ENCODE measurements around the gene PDZRN3. TPM values are rescaled to one million over a fixed set of nuclear protein-coding genes. Genes with fewer than 3 reads are reported as not detected.

The PDZRN3 gene
- polyA plus RNA-seq, 1 of the 3 experiments (the other 2 are of a cell fraction): 10.3 TPM

- peaks cover 49% of the 10 kb centered on the region for H3F3A ChIP-seq (replicated peaks; ENCODE audit: insufficient read depth)
- peaks cover 65% of the 10 kb centered on the region for H3K79me2 ChIP-seq (ENCODE audit: insufficient read depth)
- peak overlapping the region; percentile 63 for H3K4me2 ChIP-seq
- DNase-seq: no peak
- H3K27me3 ChIP-seq (ENCODE audit: insufficient read depth): no peaks in the 10 kb centered on the region
- H3K36me3 ChIP-seq (replicated peaks in 1 of 2; ENCODE audit: control insufficient read depth in 1 of 2, insufficient read depth in 2 of 2, low read length in 1 of 2): peaks cover 22 to 25% of the 10 kb centered on the region in 2 experiments
- CTCF ChIA-PET: interaction anchor here (0.9 to 1.4 kb wide), 3 partner anchors 22 to 94 kb away, joined by 3 to 4 read pairs (median 3); partner anchors contain the start of gene PDZRN3
- H2AFZ ChIP-seq (ENCODE audit: low read depth): no peak overlapping the region
- peak overlapping the region in 1 of 2 experiments; percentile 3; a peak in 1 of 4 replicates for H3K4me3 ChIP-seq (ENCODE audit: low read depth in 2 of 2, low read length in 1 of 2)
- no peaks in the 10 kb centered on the region for H3K9me3 ChIP-seq
- H4K20me1 ChIP-seq (ENCODE audit: insufficient read depth): no peaks in the 10 kb centered on the region
- H3K9me2 ChIP-seq: no peaks in the 10 kb centered on the region
- WGBS (ENCODE audit: low lambda C conversion rate): 8% methylated on average over 3 of the region's 3 CpGs
- H3K9ac ChIP-seq: peak overlapping the region; percentile 30; the same call in 1 of the 2 replicates
- H3K27ac ChIP-seq (ENCODE audit: low read depth in 2 of 2, low read length in 1 of 2): peak overlapping the region; percentile 88 to 93
- POLR2A ChIA-PET: no interaction called here
- H3K4me1 ChIP-seq (ENCODE audit: control insufficient read depth in 1 of 2, insufficient read depth in 2 of 2, low read depth in 1 of 2, low read length in 1 of 2): peaks cover 41 to 47% of the 10 kb centered on the region in 2 experiments
- TF ChIP-seq REST (IDR thresholded peaks at IDR 0.05; ENCODE audit: low read depth, low read length): no peak
- no peak for TF ChIP-seq USF2 (IDR thresholded peaks at IDR 0.05; ENCODE audit: borderline replicate concordance, low read depth, low read length)
- TF ChIP-seq SMC3 (IDR thresholded peaks at IDR 0.05; ENCODE audit: low read depth, low read length): no peak
- peak; percentile 70 for TF ChIP-seq MAX (IDR thresholded peaks at IDR 0.05; ENCODE audit: low read depth)
- peak; percentile 39; the same call in 1 of the 2 replicates for TF ChIP-seq YY1 (IDR thresholded peaks at IDR 0.05; ENCODE audit: low read depth)
- TF ChIP-seq RFX5 (IDR thresholded peaks at IDR 0.05; ENCODE audit: low read length): no peak
- no peak for TF ChIP-seq FOXJ3 (CRISPR knock-in tag; IDR thresholded peaks at IDR 0.05)
- peak; percentile 33; the same call in 1 of the 2 replicates for TF ChIP-seq RXRA (IDR thresholded peaks at IDR 0.05; ENCODE audit: borderline replicate concordance, low read depth)
- no peak for TF ChIP-seq RAD21 (IDR thresholded peaks at IDR 0.05; ENCODE audit: low read length)
- TF ChIP-seq EP300 (IDR thresholded peaks at IDR 0.05; ENCODE audit: borderline replicate concordance in 1 of 2, low read depth in 1 of 2, low read length in 1 of 2): peak; percentile 59 to 97
- TF ChIP-seq JUND (IDR thresholded peaks at IDR 0.05): peak; percentile 92
- 0 out of 2 replicates have a peak, but pooled peaks have one; percentile 31 for TF ChIP-seq FOXM1 (IDR thresholded peaks at IDR 0.05; ENCODE audit: low read depth)
- TF ChIP-seq MEF2A (IDR thresholded peaks at IDR 0.05; ENCODE audit: borderline replicate concordance, low read depth): no peak
- TF ChIP-seq TEAD4 (IDR thresholded peaks at IDR 0.05; ENCODE audit: borderline replicate concordance, insufficient read depth): peak; percentile 91
- no peak for TF ChIP-seq RCOR1 (IDR thresholded peaks at IDR 0.05; ENCODE audit: low read length)
- TF ChIP-seq, protein P1, sequence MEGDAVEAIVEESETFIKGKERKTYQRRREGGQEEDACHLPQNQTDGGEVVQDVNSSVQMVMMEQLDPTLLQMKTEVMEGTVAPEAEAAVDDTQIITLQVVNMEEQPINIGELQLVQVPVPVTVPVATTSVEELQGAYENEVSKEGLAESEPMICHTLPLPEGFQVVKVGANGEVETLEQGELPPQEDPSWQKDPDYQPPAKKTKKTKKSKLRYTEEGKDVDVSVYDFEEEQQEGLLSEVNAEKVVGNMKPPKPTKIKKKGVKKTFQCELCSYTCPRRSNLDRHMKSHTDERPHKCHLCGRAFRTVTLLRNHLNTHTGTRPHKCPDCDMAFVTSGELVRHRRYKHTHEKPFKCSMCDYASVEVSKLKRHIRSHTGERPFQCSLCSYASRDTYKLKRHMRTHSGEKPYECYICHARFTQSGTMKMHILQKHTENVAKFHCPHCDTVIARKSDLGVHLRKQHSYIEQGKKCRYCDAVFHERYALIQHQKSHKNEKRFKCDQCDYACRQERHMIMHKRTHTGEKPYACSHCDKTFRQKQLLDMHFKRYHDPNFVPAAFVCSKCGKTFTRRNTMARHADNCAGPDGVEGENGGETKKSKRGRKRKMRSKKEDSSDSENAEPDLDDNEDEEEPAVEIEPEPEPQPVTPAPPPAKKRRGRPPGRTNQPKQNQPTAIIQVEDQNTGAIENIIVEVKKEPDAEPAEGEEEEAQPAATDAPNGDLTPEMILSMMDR (IDR thresholded peaks at IDR 0.05): no peak
- no peak for TF ChIP-seq GABPA (IDR thresholded peaks at IDR 0.05; ENCODE audit: low read depth)
- TF ChIP-seq POLR2AphosphoS5 (IDR thresholded peaks at IDR 0.05; ENCODE audit: low read depth, low read length): peak; percentile 79
- no peak for TF ChIP-seq EZH2phosphoT487 (IDR thresholded peaks at IDR 0.05; ENCODE audit: borderline replicate concordance, low read depth)
- TF ChIP-seq MXI1 (IDR thresholded peaks at IDR 0.05; ENCODE audit: low read depth, low read length): no peak
- TF ChIP-seq TCF12 (IDR thresholded peaks at IDR 0.05): peak; percentile 96
- TF ChIP-seq TAF1 (IDR thresholded peaks at IDR 0.05; ENCODE audit: borderline replicate concordance, low read depth, low read length): no peak; the same call in 1 of the 2 replicates
- 0 out of 2 replicates have a peak, but pooled peaks have one; percentile 41 for TF ChIP-seq SIN3A (IDR thresholded peaks at IDR 0.05; ENCODE audit: borderline replicate concordance, low read depth, low read length)
- peak; percentile 76 for TF ChIP-seq FOSL2 (IDR thresholded peaks at IDR 0.05; ENCODE audit: borderline replicate concordance, low read depth)
- no peak for TF ChIP-seq USF1 (IDR thresholded peaks at IDR 0.05; ENCODE audit: borderline replicate concordance, low read depth)
- TF ChIP-seq, protein P2, sequence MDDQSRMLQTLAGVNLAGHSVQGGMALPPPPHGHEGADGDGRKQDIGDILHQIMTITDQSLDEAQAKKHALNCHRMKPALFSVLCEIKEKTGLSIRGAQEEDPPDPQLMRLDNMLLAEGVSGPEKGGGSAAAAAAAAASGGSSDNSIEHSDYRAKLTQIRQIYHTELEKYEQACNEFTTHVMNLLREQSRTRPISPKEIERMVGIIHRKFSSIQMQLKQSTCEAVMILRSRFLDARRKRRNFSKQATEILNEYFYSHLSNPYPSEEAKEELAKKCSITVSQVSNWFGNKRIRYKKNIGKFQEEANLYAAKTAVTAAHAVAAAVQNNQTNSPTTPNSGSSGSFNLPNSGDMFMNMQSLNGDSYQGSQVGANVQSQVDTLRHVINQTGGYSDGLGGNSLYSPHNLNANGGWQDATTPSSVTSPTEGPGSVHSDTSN (IDR thresholded peaks at IDR 0.05): peak; percentile 94
- TF ChIP-seq ELF1 (IDR thresholded peaks at IDR 0.05): no peak
Observed at GRCh38 chr3:73602170-73602569, 22.6 kb downstream of the PDZRN3 start.

Data from SK-N-SH (cell line).